ENCODE results near the gene SUSD5.

DNA sequence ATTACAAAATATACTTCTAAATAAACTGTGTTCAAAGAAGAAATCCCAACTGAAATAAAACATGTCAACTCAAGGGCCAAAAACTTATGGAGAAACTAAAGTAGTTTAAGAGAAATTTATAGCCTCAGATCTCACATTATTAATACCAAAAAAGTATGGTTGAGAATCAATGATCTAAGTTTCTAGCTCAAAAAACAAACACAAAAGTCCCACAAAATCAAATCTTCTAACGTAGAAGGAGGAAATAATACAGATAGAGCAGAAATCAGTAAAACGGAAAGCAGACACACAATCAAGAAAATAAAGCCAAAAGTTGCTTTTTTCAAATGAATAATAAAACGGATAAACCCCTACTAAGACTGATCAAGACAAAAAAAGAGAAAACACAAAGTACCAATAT lies 2.9 kb downstream of the SUSD5 start:
- no peak for TF ChIP-seq CTCF (IDR thresholded peaks at IDR 0.05)
- TF ChIP-seq POLR2A (IDR thresholded peaks at IDR 0.05), result no peak
- no peak for TF ChIP-seq POLR2AphosphoS5 (IDR thresholded peaks at IDR 0.05)

All from gastroesophageal sphincter (tissue), 3 donors.